Measurements from ENCODE around the gene TMUB2. TPM values are rescaled to one million over a fixed set of nuclear protein-coding genes. Genes with fewer than 3 reads are reported as not detected.

Gene TMUB2
- total RNA-seq, 1 donor from 2014 or later = 34.9 TPM

DNA sequence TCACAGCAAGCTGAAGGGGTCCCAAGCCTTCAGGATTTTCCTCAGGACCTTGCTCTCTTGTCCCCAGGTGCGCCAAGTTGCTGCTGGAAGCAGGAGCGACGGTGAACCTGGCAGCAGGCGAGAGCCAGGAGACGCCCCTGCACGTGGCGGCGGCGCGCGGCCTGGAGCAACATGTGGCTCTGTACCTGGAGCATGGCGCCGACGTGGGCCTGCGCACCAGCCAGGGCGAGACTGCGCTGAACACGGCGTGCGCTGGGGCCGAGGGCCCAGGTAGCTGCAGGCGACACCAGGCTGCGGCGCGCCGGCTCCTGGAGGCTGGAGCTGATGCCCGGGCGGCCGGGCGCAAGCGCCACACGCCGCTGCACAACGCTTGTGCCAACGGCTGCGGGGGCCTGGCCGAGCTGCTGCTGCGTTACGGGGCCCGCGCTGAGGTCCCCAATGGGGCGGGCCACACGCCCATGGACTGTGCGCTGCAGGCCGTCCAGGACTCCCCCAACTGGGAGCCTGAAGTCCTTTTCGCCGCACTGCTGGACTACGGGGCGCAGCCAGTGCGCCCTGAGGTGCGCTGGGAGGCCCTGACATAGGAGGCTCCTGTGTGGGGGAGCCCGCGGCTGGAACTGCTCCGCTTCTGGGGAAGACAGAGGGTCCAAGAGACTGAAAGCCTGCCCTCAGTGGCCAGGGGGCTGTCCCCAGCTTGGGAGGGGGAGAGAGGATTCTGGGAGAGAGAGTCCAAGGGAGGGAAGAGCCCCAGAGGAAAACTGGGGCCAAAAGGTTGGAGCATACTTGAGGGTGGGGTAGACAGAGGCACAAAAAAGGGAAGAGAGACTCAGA is 9.9 kb upstream of the TMUB2 start:
- Histone ChIP-seq H3K36me3 (peaks cover 0 to 28% of the 10 kb centered on the region in 2 donors), H3K4me1 (no peaks in the 10 kb centered on the region), H3K4me3 (no peak overlapping the region), H3K27me3 (no peaks in the 10 kb centered on the region), H3K9me3 (no peaks in the 10 kb centered on the region), H3K27ac (no peak overlapping the region)
- intact Hi-C loops (cut with DNase I) = no loop called here
- no peak for TF ChIP-seq POLR2AphosphoS5 (IDR thresholded peaks at IDR 0.05; ENCODE audit: insufficient read depth in 1 of 2, low read depth in 1 of 2)
- TF ChIP-seq, protein P1, sequence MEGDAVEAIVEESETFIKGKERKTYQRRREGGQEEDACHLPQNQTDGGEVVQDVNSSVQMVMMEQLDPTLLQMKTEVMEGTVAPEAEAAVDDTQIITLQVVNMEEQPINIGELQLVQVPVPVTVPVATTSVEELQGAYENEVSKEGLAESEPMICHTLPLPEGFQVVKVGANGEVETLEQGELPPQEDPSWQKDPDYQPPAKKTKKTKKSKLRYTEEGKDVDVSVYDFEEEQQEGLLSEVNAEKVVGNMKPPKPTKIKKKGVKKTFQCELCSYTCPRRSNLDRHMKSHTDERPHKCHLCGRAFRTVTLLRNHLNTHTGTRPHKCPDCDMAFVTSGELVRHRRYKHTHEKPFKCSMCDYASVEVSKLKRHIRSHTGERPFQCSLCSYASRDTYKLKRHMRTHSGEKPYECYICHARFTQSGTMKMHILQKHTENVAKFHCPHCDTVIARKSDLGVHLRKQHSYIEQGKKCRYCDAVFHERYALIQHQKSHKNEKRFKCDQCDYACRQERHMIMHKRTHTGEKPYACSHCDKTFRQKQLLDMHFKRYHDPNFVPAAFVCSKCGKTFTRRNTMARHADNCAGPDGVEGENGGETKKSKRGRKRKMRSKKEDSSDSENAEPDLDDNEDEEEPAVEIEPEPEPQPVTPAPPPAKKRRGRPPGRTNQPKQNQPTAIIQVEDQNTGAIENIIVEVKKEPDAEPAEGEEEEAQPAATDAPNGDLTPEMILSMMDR (IDR thresholded peaks at IDR 0.05) = no peak
- no peak for TF ChIP-seq POLR2A (IDR thresholded peaks at IDR 0.05)
- no peak for DNase-seq (ENCODE audit: extremely low spot score in 2 of 2)

DNA sequence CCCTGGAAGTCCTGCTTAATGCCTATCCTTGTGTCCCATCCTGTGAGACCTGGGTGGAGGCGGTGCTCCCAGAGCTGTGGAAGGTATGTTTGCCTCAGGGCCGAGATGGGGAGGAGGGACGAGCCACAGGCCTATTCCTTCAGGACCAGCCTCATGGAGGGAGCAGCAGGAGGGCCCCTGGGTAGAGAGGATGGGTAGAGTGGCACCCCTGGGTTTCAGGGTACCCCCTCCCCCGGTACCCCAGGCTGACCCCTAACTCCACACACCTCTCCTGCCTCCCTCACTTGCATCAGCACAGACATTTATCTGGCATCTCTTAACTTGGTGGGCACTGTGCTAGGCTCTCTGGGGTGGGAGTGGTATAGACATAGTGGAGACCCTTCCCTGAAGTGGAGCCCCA is 9.1 kb upstream of the TMUB2 start:
- peaks cover 0 to 29% of the 10 kb centered on the region in 2 donors for H3K36me3 ChIP-seq
- H3K27ac ChIP-seq = no peak overlapping the region
- TF ChIP-seq POLR2AphosphoS5 (IDR thresholded peaks at IDR 0.05; ENCODE audit: insufficient read depth in 1 of 2, low read depth in 1 of 2) = no peak
- DNase-seq (ENCODE audit: extremely low spot score in 2 of 2) = no peak
- no peaks in the 10 kb centered on the region for H3K9me3 ChIP-seq
- no peak overlapping the region for H3K4me3 ChIP-seq
- intact Hi-C loops (cut with DNase I) = no loop called here
- no peaks in the 10 kb centered on the region for H3K4me1 ChIP-seq
- H3K27me3 ChIP-seq = no peaks in the 10 kb centered on the region

DNA sequence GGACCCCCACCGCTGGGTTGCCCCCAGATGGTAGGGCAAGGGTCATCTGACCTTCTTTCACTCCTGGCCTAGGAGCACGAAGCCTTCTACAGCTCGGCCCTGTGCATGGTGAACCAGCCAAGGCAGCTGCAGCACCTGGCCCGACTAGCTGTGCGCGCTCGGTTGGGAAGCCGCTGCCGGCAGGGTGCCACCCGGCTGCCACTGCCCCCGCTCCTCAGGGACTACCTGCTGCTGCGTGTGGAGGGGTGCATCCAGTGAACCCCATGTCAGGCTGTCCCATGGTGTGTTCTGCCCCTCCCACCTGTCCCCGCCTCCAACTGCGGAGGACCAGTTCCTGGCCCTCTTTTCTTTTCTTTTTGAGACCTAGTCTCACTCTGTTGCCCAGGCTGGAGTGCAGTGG is 8.6 kb upstream of the TMUB2 start:
- no peaks in the 10 kb centered on the region for H3K27me3 ChIP-seq
- no peak for DNase-seq (ENCODE audit: extremely low spot score in 2 of 2)
- no peaks in the 10 kb centered on the region for H3K9me3 ChIP-seq
- intact Hi-C loops (cut with DNase I) = no loop called here
- no peaks in the 10 kb centered on the region for H3K4me1 ChIP-seq
- TF ChIP-seq, protein P1 (IDR thresholded peaks at IDR 0.05) = no peak
- no peak overlapping the region for H3K4me3 ChIP-seq
- no peak overlapping the region for H3K27ac ChIP-seq
- H3K36me3 ChIP-seq = peaks cover 0 to 29% of the 10 kb centered on the region in 2 donors

DNA sequence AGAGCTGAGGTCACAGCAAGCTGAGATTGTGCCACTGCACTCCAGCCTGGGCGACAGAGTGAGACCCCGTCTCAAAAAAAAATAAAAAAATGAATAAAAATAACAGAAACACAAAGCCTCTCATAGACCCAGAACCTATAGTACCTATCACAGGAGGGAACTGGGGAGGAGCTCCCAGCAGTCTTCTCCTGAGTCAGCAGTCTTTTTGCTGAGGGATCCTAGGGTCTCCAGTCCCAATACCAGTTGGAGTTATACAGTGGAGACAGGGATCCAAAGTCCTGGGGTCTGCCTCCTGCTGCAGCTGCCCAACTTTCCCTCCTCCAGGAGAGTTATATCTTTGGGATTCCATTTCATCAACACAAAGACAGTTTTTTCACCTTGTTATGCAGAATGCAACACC is 3.7 kb upstream of the TMUB2 start:
- peaks cover 0 to 18% of the 10 kb centered on the region in 2 donors for H3K36me3 ChIP-seq
- no peak for DNase-seq (ENCODE audit: extremely low spot score in 2 of 2)

DNA sequence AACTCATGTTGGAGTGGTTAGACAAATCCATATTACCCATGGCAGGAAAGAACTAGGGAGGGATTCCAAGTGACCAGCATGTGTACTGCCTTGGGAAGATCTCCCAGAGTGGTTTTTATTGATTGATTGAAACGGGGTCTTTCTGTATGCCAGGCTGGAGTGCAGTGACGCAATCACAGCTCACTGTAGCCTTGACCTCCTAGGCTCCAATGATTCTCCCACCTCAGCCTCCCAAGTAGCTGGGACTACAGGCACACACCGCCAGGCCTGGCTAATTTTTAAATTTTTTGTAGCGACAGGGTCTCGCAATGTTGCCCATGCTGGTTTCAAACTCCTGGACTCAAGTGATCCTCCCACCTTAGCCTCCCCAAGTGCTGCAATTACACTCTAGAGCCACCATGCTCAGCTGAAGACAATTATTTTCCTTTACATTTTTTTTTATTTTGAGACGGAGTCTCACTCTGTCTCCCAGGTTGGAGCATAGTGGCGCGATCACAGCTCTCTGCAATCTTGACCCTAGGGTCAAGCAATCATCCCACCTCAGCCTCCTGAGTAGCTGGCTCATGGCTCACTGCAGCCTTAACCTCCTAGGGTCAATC is 2.5 kb upstream of the TMUB2 start:
- TF ChIP-seq POLR2AphosphoS5 (IDR thresholded peaks at IDR 0.05; ENCODE audit: insufficient read depth in 1 of 2, low read depth in 1 of 2) (no peak), POLR2A (IDR thresholded peaks at IDR 0.05) (no peak)
- TF ChIP-seq, protein P1 (IDR thresholded peaks at IDR 0.05) = no peak
- Histone ChIP-seq H3K4me1 (peaks cover 37% of the 10 kb centered on the region), H3K4me3 (no peak overlapping the region), H3K27me3 (no peaks in the 10 kb centered on the region), H3K9me3 (no peaks in the 10 kb centered on the region), H3K36me3 (peaks cover 0 to 11% of the 10 kb centered on the region in 2 donors), H3K27ac (no peak overlapping the region)
- DNase-seq (ENCODE audit: extremely low spot score in 2 of 2) = no peak
- intact Hi-C loops (cut with DNase I) = no loop called here

More for the DNA sequence above, 3.7 kb upstream of the TMUB2 start:
- intact Hi-C loops (cut with DNase I) = no loop called here
- Histone ChIP-seq H3K4me3 (no peak overlapping the region), H3K4me1 (peaks cover 30% of the 10 kb centered on the region), H3K9me3 (no peaks in the 10 kb centered on the region), H3K27ac (no peak overlapping the region), H3K27me3 (no peaks in the 10 kb centered on the region)
- TF ChIP-seq, protein P1 (IDR thresholded peaks at IDR 0.05) = no peak
- TF ChIP-seq POLR2AphosphoS5 (IDR thresholded peaks at IDR 0.05; ENCODE audit: insufficient read depth in 1 of 2, low read depth in 1 of 2) = no peak
- TF ChIP-seq POLR2A (IDR thresholded peaks at IDR 0.05) = no peak

Data from vagina (tissue), 2 donors.